Left forelimb (tissue), 1 donor: Measurements from ENCODE around the gene CARM1.
"Not testable (repeated sequence)": the region's sequence is repeated elsewhere in the genome, so short reads cannot be mapped to it uniquely, and the experiment has no call there.

Experiments used
- DNase-seq: peaks from one replicate; pipeline ENCODE4 v3.0.0-alpha.2; 2018; ENCODE audit warnings: low spot score

CARM1 gene

DNA sequence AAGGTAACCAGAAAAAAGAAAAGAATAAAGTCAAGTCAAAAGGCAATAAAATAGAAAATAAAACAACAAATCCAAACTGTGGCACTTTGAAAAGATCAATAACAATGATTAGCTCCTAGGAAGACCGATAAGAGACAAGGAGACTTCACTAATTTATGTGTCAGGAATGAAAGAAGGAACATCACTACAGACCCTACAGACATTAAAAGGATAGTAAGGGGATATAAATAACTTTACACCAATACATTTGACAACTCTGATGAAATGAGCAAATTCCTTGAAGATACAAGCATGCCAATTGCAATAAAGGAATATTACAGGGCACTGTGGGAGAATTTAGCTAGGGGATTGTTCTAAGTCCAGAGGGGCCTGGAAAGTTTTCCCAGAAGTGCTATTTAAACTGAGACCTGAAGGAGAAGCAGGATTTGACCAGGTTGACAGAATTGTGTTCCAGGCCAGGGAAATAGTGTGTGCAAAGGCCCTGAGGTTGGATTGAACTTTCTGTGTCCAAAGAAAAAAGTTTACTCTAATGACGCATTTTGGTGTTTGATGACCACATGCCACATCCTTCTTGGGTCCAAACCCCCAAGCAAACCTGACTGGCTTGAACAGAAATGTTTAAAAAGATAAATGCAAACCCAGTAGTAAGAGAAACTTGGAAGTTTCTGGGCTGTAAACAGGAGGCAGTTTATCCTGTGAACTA is 24.7 kb upstream of the CARM1 start:
- DNase-seq = no peak

DNA sequence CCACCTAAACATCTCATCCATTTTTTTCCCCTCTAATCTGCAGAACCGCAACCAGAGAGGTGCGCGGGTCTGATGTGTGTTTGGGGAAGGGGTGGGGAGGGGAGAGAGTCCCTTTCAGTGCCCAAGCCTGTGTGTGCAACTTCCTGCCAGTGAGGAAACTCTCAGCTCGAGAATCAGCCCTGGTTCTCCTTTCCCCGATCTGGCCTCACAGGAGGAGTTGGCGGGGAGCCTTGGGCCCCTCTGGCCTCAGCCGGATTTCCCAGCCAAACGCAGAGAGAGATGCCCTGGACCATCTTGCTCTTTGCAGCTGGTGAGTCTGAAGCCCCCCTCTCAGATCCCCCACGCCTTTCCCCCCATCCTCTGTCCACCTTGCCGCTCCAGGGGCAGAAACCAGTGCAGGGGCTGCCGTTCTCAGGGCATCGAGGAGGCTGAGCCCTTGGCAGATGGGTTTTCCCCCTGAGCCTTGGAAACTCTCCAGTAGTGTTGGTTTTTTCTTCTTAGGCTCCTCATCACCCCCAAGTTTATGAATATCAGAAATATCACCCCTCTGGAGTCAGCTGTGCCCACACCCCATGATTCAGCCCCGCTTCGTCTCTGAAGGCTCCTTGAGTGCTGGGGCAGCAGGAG is 23.0 kb upstream of the CARM1 start, which contains the start of gene C19orf38:
C19orf38 (plus strand) TSS at position 186 of the 627 bp plus-strand sequence; CDS start at position 280, 94 bp downstream.
- peak; percentile 73 for DNase-seq

DNA sequence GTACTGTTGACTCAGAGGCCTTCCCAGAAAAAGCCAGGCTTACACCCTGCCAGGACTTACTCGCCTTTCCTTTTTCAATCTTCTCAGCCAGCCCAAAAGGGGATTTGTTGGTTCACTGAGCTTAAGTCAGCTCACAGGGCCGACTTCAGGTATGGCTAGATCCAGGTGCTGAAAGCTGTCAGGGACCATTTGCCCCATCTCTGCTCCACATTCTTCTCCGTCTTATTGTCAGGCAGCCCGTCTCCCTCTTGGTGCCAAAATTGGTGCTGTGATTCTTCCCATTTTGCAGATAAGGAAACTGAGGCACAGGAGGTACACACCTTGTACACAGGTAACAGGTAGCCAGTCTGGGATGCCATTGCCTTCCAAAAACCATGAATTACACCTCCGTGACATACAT is 20.7 kb upstream of the CARM1 start:
- no peak for DNase-seq

DNA sequence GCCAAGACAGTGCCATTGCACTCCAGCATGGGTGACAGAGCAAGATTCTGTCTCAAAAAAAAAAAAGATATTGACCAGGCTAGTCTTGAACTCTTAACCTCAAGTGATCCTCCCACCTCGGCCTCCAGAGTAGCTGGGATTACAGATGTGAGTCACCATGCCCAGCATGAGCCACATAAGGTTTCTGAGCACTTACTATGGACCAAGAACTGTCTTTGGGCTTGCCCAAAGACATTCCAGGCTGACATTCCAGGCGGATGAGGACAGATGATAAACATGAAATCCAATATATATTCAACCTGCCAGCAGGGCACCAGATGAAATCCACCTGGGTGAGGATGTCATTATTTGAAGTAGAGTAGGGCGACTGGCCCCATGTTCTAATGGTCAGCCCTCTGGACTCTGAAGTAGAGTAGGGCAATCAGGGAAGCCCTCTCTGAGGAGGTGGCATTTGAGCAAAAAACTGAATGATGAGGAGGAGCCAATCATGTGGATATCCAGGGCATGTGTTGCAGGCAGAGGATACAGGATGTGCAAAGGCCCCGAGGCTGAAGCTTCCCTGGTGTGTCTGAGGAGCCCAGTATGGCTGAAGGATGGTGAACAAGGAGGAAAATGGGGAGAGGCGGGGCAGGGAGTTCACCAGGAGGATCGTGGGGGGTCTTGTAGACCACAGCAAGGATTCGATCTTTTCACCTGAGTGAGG is 19.1 kb upstream of the CARM1 start:
- no peak for DNase-seq

DNA sequence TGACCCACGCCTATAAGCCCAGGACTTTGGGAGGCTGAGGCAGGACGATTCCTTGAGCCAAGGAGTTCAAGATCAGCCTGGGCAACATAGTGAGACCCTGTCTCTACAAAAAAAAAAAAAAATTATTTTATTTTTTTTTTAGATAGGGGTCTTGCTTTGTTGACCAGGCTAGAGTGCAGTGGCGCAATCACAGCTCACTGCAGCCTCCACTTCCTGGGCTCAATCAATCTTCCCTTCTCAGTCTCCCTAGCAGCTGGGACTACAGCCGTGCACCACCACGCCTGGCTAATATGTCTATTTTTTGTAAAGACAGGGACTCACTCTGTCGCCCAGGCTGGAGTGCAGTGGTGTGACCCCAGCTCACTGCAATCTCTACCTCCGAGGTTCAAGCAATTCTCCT is 18.4 kb upstream of the CARM1 start:
- no peak for DNase-seq

DNA sequence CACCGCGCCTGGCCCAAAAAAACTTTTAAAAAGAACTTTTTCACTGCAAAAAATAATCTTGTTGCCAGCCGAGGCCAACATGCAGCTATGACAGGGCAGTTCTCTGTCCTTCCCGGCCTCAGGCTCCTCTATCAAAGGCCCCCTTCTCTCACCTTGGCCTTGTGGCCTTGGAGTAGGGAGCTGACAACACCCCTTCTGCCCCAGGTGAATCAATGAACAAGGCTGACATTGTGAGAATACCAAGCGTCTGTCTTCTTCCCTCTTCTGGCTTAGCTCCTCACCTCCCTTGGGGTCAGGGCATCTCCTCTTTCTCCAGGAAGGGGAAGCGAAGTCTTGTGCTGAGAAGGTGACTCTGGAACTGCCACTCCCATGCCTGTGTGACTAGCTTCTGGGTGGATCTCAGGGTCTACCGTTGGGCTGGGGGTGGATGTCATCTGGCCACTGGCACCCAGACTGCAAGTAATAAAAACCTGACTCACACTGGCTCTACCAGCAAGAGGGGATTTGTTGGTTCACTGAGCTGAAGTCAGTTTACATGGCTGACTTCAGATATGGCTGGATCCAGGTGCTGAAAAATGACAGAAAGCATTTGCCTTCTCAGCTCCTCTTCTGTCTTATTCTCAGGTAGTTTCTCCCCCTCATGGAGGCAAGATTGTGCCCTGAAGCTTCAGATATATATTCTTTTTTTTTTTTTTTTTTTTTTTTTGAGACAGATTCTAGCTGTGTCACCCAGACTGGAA is 16.8 kb upstream of the CARM1 start:
- no peak for DNase-seq

DNA sequence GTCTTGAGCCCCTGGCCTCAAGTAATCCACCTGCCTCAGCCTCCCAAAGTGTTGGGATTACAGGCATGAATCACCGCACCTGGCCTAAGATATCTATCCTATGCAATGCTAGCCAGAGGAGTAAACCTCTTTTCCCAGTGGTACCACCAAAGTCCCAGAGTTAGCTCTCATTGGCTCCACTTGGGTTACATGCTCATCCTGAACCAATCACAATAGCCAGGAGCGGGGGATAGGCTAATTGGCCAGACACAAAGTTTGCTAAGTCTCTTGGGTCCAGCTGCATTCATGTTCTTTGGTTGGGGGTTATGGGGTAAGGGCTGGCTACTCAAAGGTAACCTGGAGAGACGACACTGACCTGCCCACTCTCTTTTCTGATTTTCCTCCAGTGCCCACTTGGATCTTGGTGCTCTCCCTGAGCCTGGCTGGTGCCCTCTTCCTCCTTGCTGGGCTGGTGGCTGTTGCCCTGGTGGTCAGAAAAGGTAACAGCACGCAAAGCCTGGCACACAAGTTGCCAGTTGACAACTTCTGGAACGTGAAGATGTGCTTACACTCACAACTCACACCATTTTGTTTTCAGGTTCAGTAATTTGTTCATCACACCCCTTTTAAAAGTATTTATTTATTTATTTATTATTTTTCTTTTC is 15.4 kb upstream of the CARM1 start:
- no peak for DNase-seq

DNA sequence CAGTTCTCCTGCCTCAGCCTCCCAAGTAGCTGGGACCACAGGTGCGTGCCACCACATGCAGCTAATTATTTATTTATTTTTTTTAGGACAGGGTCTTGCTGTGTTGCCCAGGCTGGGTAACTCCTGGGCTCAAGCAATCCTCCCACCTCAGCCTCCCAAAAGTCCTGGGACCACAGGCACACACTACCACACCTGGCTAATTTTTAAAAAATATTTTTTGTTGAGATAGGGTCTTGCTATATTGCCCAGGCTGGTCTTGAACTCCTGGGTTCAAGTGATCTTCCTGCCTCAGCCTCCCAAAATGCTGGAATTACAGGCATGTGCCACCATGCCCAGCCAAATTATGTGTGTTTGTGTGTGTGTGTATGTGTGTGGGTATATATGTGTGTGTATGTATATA is 14.5 kb upstream of the CARM1 start:
- DNase-seq = not testable (repeated sequence)

DNA sequence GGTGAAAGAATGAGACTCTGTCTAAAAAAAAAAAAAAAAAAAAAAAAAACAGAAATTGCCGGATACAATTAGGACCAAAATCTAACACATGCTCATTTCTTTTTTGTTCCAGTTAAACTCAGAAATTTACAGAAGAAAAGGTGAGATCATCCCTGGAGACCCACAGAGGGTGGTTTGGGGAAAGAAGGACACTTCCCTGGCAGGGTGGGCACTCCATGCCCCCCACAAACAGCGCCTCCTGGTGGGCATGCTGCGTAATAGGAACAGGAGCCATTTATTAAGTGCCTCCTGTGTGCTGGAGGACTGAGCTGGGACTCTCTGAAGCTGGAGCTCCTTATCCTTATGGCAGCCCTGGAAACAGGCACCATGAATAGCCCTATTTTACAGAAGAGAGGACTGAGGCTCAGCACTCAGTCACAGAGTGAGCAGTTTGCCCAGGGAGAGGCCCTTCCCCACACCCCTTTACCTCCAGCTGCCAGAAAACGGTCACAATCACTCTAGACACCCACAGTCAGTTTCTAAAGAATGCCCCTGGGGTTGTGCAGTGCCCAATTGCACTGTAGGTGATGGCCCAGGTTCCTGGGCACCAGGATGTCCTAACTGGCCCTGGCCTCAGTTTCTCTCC is 13.0 kb upstream of the CARM1 start:
- no peak for DNase-seq

DNA sequence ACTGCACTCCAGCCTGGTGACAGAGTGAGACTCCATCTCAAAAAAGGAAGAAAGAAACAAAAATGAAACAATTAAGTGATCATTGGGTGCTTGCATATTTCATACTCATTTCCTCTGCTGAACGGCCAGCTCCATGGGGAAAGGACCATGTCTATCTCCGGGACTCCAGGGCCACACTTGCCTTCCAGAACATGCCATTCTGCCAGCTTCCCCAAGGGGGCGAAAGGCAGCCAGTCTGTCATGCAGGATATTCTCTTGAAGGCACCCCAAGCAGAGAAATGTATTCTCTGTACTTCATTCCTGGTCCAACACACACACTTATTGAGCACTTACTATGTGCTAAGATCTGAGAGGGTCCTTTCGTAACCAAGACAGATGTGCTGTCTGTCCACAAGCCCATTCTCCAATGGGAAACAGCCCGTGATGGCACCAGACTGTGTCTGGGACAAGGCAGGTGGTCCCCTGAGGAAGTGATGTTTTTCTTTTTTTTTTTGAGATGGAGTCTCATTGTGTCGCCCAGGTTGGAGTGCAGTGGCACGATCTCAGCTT is 10.2 kb upstream of the CARM1 start:
- no peak for DNase-seq

DNA sequence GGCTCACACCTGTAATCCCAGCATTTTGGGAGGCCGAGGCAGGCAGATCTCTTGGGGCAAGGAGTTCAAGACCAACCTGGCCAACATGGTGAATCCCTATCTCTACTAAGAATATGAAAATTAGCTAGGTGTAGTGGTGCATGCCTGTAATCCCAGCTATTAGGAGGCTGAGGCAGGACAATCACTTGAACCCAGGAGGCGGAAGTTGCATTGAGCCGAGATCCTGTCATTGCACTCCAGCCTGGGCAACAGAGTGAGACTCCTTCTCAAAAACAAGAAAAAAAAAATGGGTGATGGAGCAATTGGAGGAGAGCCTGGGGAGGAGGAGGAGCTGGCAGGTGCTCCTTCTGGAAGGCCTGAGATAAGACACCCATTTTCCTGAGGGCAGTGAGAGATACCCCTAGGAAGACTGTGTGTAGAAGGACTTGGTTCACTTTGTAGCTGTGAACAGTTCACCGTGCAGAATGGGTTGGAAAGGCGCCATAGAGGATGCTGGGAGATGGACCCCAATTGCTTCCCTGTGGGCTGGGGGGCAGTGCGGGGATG is 8.7 kb upstream of the CARM1 start:
- DNase-seq = no peak

DNA sequence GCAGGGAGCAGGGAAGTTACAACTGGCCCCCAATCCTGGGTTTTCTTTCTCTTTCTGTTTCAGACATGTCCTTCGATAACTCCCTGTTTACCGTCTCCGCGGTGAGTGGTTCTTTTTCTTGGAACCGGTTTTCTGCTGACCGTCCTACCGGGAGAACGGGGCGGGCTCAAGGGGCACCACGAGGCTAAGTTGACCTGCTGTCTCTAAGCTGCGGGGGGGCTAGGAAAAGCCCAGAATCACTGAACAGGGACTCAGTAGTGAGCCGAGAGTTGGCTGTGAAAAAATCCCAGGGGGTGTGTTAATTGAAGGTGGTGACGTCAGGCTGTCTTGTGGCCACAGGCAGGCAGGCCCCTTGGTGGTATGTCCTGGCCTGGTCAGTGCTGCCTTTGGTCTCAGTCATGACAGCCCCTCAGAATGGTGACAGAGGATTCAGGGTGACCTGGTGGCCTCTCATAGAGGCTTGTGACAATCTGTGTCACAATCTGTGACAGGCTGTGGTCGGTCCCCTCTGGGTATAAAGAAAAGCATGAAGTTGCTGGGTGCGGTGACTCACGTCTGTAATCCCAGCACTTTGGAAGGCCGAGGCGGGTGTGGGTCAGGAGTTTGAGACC is 8.1 kb upstream of the CARM1 start:
- no peak for DNase-seq

DNA sequence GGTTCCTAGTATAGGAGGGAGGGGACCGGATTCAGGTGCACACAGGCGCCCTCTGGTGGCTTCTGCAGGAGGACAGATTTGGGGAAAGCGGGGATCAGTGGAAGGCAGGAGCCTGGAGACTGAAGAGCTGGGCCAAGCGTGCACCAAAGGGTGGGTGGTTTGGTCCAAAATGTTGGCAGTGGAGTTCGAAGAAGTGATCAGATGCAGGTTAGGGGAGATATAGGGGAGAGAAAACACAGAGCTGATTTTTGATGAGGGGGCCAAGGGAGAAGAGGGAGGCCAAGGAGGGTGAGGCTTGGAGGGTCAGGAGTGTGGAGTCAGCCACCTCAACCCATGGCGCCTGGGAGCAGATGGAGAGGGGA is 6.8 kb upstream of the CARM1 start:
- peak; percentile 87 for DNase-seq

DNA sequence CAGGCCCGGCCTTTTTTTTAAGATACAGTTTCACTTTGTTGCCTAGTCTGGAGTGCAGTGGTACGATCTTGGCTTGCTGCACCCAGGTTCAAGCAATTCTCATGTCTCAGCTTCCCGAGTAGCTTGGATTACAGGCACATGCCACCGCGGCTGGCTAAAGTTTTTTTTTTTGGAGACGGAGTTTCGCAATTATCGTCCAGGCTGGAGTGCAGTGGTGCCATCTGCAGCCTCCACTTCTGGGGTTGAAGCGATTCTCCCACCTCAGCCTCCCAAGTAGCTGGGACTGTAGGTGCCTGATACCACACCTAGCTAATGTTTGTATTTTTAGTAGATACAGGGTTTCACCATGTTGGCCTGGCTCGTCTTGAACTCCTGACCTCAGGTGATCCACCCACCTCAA is 4.9 kb upstream of the CARM1 start:
- no peak for DNase-seq

DNA sequence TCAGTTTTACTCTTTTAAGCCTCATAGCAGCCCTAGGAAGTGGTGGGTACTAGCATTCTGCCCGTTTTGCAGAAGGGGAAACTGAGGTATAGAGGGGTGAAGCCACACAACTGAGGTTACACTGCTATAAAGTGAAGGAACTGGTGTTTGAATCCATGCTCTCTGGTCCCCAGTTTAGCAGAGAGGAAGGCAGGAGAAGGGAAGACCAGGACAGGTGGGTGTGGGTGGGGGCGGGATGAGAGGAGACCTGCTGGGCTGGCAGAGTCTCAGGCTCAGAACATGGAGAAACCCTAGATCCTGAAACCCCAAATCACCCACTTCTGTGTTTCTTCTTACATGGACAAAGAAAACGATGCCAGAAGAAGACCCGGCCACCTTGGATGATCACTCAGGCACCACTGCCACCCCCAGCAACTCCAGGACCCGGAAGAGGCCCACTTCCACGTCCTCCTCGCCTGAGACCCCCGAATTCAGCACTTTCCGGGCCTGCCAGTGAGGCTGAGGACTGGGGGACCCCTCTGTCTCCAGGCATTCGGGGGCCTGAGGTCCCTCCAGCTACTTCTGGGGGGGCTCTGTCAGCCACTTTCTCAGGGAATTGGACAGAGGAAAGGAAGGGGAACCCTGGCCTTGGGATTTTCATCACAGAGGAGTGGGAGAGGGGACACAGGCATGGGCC is 2.3 kb upstream of the CARM1 start:
- no peak for DNase-seq

DNA sequence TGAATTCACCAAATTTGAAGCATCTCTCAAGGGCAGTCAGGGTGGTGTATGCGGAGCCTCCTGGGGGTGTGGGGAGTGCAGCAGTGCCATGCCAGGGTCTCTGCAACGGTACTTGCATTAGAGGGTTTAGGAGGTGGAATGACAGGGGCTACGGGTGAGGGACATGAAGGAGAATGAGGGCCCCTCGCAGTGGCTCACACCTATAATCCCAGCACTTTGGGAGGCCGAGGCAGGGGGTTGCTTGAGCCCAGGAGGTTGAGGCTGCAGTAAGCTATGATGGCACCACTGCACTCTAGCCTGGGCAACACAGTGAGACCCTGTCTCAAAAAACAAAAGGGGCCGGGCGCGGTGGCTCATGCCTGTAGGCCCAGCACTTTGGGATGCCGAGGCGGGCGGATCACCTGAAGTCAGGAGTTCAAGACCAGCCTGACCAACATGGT is 1.5 kb upstream of the CARM1 start:
- DNase-seq = not testable (repeated sequence)

DNA sequence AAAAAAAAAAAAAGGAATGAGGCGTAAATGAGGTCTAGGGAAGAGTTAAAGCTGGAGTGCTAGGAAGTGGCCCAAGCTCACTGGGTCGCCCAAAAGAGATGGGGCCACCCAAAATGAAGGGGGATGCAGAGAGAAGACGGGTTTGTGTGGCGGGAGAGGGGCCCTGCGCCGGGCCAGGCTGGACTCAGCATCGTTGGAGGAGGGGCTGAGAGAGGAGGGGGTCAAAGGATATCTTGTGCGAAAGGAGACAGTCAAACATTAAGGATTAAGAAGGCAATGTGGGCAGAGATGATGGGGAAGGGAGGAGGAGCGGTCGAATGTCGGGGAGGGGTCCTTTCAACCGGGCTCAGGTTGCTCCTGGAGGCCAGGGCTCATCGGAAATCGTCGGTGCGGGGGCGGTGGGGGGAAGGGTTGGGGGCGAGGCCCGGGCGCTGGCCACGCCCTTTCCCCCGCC is 825 bp upstream of the CARM1 start:
- DNase-seq = no peak

DNA sequence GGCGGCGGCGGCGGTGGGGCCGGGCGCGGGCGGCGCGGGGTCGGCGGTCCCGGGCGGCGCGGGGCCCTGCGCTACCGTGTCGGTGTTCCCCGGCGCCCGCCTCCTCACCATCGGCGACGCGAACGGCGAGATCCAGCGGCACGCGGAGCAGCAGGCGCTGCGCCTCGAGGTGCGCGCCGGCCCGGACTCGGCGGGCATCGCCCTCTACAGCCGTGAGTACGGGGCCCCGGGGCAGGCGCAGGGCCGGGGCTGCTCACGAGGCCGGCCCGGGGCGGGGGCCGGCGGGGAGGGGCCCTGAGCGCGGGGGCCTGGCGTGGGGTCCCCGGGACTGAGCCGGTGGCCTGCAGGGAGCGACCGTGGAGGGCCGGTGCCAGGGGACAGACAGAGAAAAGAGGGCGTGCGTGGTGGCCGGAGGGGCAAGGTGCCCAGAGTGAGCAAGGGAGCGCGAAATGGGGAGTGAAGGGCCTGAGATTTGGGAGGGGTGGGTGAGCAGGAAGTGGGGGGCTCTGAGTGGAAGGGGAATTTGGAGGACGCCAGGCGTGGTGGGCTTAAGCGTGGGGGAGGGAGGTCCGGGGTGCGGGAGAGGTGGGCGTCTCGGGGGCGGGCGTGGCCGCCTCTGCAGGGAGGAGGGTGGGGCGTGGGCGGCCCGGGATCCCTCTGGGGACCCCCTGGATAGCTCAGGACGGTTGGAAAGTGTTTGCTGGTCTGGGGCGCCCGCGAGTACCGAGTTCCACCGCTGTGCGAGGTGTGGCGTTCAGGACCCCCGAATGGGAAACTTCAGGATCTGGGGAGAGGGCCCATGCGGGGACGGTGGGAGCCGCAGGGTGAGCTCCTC is 575 bp downstream of the CARM1 start:
- peak; percentile 77 for DNase-seq

DNA sequence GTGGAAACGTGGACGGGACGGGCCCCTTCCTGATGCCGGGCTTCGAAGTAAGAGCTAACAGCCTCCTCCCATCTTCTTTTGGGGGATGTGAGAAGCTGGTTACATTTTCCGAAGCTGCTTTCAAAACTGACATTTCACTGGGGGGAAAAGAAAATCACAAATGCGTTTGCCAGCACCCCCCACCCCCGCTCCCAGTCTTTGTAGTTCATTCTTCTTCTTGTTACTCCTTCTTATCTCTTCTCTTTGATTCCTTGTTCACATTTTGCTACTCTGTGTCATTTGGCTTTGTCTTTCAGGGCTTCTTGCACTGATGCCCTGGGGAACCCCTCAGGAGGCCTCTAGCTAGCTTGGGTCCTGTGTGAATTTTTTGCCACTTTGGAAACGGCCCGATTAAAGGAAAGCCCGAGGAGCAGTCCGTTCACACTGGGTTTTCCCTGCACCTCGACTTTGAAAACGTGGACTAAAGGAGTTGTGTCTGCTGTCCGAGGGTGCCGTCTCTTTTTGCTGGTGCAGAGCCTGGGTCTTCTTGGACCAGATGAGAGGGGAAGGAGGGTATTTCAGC is 1.3 kb downstream of the CARM1 start:
- DNase-seq = no peak
